HG03439 (cell line): ENCODE measurements around the gene CABP1.
"Not testable (repeated sequence)": the region's sequence is repeated elsewhere in the genome, so short reads cannot be mapped to it uniquely, and the experiment has no call there.

Experiments used
- ATAC-seq: cut with Tn5 transposase; IDR thresholded peaks from one replicate; pipeline ENCODE4 v1.9.1; 2021; ENCODE audit warnings: mild to moderate bottlenecking, moderate library complexity; ENCODE audit not compliant: unreplicated experiment

Gene CABP1

DNA sequence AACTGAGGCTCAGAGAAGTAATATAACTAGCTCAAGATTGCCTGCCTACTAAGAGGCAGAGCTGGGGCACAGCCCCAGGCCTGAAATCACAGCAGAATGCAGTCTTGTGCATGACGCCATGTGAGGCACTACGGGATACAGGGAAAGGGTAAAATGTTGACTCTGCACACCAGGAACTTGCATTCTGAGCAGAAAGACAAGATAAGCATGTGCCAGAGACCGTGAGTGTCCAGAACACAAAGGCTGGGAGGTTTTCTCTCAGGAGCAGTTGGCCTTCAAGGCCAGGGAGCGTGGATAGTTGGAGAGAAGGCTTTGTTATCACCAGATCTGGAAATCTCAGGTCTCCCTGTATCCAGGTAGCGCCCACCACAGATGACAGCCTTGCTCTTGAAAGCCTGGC lies 23.3 kb downstream of the CABP1 start:
- no peak for ATAC-seq

DNA sequence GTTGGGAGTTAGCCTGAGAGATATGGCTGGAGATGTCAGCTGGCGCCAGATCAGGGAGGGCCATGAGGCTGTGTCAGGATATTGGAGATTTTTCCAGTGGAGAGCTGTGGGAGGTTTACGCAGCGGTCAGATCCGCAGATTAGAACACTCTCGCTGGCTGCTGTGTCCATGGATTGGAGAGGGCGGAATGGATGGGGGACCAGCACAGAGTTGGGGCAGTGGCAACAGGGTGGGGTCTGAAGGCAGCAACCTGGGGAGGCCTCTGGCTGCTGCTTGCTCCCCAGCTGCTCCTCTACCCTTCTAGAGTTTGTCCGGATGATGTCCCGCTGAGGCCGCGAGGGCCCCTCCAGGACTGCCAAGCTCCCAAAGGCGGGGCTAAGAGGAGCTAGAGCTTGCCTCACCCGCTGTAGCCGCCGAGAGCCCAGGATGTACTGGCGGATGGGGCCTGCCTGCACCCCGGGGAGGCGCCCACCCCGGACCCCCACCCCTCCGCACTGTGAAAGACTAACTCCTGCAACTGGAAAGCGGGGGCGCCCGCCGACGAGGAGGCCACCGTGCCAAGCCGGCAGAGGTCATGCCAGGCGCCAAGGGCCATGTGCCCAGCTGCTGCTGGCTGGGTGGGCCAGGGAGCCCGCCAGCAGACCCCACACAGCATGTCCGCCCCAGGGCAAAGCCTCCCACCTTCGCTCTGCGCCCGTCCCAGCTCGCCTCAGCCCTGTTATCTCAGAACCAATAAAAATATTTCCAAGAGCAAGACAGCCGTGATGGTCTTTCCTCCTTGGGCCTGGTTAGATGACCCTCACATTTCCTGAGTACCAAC lies 26.4 kb downstream of the CABP1 start:
- no peak for ATAC-seq

DNA sequence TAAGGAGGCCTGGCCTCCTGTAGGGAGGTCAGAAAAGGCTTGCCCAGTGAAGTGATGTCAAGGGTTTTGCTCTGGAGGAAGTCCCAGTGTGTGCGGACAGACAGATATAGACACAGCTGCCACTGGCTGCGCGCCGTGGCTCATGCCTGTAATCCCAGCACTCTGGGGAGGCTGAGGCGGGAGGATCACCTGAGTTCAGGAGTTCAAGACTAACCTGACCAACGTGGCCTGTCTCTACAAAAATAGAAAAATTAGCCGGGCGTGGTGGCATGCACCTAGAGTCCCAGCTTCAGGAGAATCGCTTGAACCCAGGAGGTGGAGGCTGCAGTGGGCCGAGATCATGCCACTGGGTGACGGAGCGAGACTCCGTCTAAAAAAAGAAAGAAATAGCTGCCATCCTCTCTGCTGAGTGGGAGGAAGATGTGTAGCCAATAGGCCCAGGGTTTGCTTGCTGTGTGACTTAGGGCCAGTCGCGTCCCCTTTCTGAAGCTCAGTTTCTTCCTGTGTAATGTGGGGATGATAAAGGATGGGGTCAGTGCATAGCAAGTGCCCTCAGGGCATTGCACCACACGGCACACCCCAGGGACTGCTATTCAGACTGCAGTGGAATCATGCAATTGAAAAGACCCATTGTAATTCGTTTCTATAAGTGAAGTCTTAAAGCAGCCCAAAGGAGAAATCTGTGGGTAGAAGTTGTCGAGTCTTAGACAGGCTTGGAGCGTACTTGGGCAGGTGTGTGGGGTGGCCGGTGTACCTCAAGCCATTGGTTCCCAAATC lies 27.9 kb downstream of the CABP1 start:
- ATAC-seq: no peak

DNA sequence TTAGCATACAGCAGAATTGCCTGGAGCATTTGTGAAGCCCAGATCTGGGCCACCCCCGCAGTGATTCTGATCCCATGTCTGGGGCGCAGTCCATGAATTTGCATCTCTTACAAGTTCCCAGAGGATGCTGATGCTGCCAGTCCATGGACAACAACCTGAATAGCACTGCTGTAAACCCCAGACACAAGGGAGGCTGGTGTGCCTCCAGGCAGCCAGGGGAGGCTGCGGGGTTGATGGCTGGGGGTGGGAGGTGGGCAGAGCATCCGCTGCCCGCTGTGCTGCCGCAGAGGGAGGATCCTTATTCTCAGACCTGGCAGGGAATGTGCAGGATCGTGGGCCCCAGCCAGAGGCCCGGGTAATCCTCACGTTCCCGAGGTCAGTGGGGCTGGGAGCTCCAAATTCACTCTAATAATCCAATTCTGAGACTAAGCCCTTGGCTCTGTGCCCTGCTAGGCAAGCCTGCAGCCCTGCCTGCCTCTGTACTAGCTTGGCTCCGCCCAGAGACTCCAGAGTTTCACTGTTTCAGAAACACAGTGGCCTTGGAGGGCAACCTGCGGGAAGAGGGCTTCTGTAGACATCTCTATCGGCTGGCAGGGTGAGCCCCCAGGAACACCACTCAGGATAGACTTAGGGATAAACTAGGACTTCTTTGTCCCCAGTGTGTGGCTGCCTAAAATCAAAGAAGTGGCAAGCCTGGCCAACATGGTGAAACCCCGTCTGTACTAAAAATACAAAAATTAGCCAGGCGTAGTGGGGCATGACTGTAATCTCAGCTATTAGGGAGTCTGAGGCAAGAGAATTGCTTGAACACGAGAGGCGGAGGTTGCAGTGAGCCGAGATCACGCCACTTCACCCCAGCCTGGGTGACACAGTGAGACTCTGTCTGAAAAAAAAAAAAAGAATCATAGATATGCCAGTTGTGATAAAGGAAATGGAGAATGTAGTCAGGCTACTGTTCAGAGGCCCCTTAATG lies 28.7 kb downstream of the CABP1 start:
- peak; percentile 60 for ATAC-seq

GRCh38 chr12:120670237-120670636 lies 29.8 kb downstream of the CABP1 start:
- not testable (repeated sequence) for ATAC-seq

DNA sequence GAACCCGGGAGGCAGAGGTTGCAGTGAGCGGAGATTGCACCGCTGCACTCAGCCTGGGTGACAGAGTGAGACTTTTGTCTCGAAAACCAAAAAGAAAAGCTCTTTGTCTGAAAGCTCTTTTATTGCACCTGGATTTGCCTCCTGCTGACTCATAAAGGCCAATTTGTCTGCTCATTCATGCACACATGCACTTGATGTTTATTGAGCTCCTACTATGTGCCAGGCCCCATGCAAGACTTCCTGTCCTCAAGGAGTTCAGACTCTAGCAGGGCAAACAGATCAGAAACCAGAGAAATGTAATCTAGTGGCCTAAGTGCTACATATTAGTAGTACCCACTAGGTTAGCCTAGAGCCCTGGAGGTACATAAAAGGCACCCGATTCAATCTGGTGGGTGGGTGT lies 30.2 kb downstream of the CABP1 start:
- ATAC-seq: no peak

GRCh38 chr12:120674097-120674636 lies 33.7 kb downstream of the CABP1 start:
- no peak for ATAC-seq

- ATAC-seq: no peak
Observed at GRCh38 chr12:120677765-120678473, 37.5 kb downstream of the CABP1 start.

- ATAC-seq: no peak
Observed at GRCh38 chr12:120678572-120678971, 38.1 kb downstream of the CABP1 start.

DNA sequence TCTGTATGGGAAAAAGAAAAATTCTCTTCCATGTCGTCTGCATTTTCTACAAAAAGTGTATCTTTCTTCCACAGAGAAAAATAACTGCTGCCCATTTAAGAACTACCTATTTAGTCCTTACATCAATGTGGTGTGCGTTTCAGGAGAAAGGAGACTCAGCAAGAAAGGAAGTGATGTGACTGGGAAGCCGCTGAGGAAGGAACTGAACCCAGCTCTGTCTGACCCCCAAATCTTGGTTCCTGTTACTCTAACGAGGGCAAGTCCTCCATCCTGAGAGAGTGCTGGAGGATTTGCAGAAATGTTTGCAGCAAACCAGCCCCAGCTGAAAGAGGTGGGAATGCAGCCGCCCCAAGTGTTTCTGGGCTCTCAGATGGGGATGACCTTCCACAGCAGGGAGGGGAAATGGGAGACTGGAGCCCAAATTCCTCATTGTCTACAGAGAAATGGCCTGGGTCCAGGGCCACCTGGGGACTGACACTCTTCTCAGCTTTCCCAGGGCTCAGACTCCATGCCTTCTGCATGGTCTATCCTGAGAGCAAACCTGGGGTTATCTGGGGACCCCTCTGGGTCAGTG lies 39.8 kb downstream of the CABP1 start:
- no peak for ATAC-seq

- ATAC-seq: no peak
Observed at GRCh38 chr12:120684523-120684932, 44.1 kb downstream of the CABP1 start.

GRCh38 chr12:120685522-120685921 lies 45.1 kb downstream of the CABP1 start:
- ATAC-seq: no peak

GRCh38 chr12:120686151-120686689 lies 45.8 kb downstream of the CABP1 start:
- peak; percentile 82 for ATAC-seq

GRCh38 chr12:120686690-120687577 lies 46.5 kb downstream of the CABP1 start, which contains the start of gene MLEC:
Gene MLEC (plus strand): TSS chr12:120687149. CDS start chr12:120687297, 148 bp downstream.
- peak; percentile 66 for ATAC-seq

DNA sequence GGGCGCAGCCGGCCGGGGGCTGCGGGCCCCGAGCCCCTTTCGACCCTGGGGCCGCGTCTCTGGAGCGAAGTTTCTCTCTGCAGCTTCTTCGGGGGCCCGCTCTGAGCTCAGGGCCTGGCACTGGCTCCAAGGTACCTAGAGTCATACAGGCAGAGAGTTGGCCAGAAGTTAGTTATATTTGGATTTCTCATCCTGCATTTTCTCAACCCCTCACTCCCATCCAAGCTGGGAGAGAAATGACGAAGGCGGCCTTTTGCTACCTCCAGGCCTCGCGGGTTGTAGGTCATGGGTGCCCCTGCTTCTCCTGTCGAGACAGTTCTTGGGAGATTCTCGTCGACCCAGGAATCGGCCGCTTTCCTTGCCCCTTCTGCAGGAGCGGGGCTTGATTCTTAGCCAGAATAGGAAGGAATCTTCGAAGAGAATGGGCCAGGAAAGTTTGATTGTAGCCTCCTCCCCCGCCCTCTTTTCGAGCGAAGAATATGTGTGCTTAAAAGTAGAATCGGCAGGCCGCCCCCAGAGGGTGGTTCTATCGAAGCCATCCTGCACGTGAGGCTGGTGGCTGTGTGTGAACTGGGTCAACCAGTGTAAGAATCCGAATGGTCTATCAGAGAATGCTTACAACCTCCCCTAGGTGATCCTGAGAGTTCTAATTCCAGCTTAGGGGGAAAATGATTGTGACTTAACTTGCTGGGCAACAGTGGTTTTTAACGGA lies 47.3 kb downstream of the CABP1 start:
- ATAC-seq: no peak

DNA sequence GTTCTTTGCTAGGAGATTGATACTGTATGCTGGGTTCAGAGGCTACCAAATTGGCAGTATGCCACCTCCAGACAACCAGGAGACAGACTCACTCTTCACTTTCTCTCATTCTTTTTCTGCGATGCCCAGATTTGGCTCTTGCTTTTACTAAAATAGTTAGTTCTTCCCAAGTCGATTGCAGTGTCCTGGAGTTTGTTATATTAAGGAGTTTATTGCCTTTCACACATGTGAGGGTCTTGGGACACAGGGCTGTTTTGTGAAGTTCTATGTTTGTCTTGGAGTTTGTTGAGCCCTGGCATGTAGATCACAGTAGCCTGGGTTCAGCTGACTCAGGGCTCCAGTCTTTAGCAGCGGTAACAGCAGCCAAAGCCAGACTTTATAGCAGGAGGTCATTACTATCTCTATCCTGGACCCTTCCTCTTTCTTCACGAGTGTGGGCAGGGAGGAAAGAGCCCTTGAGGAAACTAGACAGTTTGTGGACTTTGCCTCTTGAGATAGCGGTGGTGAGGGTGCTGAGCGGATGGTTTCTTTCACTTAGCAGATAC lies 48.2 kb downstream of the CABP1 start:
- no peak for ATAC-seq

- no peak for ATAC-seq
Observed at GRCh38 chr12:120689397-120690082, 49.1 kb downstream of the CABP1 start.
